ENCODE data around the gene MOB2. TPM values are rescaled to one million over a fixed set of nuclear protein-coding genes. Genes with fewer than 3 reads are reported as not detected.

MOB2 gene
- total RNA-seq, 1 experiment from 2014 or later = 22.7 TPM

DNA sequence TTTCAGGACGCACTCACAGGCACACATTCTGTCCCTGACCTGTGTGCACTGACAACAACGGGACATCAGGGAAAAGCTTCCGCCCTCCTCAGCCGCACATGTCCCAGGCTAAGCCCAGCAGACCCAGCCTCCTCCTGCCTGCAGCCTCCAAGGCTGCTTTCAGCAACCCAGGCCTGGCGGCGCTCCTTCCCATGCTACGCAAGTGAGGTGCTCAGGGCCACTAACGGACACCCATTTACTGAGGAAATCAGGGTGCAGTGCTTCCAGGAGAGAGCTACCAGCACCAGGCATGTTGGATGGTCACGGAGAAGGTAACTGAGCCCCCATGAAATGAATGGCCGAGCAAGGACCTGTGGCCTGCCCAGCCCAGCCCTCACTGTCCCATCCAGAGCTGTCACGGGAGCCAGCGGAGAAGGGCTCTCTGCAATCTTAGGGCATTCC, 6.9 kb downstream of the MOB2 start:
- H2BK15ac ChIP-seq (ENCODE audit: low read depth, low read length) = no peak overlapping the region
- no peak overlapping the region for H3K9ac ChIP-seq (ENCODE audit: extremely low read depth, insufficient read length, low read length)
- H3K36me3 Mint-ChIP-seq (ENCODE audit: insufficient read depth in 1 of 3, low read depth in 3 of 3) = peaks cover 0 to 13% (median 5%) of the 10 kb centered on the region in 3 experiments; a peak in 4 of 7 replicates
- DNase-seq = no peak
- H3K79me2 ChIP-seq (ENCODE audit: insufficient read depth, low read length) = no peaks in the 10 kb centered on the region
- no peak overlapping the region for H3K4me3 Mint-ChIP-seq
- no peak overlapping the region for H3K4me2 ChIP-seq (ENCODE audit: insufficient read depth, insufficient read length, low read length)
- no peak overlapping the region for H2BK120ac ChIP-seq (ENCODE audit: low read depth, low read length, poor library complexity, severe bottlenecking)
- H3K4me1 Mint-ChIP-seq = no peaks in the 10 kb centered on the region
- no peak overlapping the region for H3K23ac ChIP-seq (ENCODE audit: insufficient read length, low read depth, low read length)
- H3K79me1 ChIP-seq (ENCODE audit: insufficient read depth, low read depth, low read length, poor library complexity, severe bottlenecking) = peaks cover 3% of the 10 kb centered on the region
- no peak overlapping the region for H2BK12ac ChIP-seq (ENCODE audit: insufficient read length, low read depth, low read length)
- no peak overlapping the region for H3K14ac ChIP-seq (ENCODE audit: insufficient read depth, low read length)
- H2BK20ac ChIP-seq (ENCODE audit: low read depth, low read length, poor library complexity, severe bottlenecking) = no peak overlapping the region
- H2AFZ ChIP-seq (ENCODE audit: low read length) = no peak overlapping the region
- no peaks in the 10 kb centered on the region for H3K23me2 ChIP-seq (ENCODE audit: insufficient read length, low read depth, low read length, poor library complexity, severe bottlenecking)
- no peak overlapping the region for H4K5ac ChIP-seq (ENCODE audit: insufficient read length, low read depth, low read length)
- WGBS (ENCODE audit: extremely low coverage, insufficient read length, low lambda C conversion rate) = no CpG with 5 or more reads among the region's 12 CpGs
- H3K27me3 ChIP-seq (ENCODE audit: insufficient read depth, low read length) = no peaks in the 10 kb centered on the region
- H3K4me1 ChIP-seq (ENCODE audit: insufficient read depth, low read length) = no peaks in the 10 kb centered on the region
- H3K27ac ChIP-seq (ENCODE audit: insufficient read length, low read depth, low read length) = no peak overlapping the region
- no peaks in the 10 kb centered on the region for H3K9me3 ChIP-seq (ENCODE audit: control insufficient read depth, low read depth, low read length)
- TF ChIP-seq, protein P1, sequence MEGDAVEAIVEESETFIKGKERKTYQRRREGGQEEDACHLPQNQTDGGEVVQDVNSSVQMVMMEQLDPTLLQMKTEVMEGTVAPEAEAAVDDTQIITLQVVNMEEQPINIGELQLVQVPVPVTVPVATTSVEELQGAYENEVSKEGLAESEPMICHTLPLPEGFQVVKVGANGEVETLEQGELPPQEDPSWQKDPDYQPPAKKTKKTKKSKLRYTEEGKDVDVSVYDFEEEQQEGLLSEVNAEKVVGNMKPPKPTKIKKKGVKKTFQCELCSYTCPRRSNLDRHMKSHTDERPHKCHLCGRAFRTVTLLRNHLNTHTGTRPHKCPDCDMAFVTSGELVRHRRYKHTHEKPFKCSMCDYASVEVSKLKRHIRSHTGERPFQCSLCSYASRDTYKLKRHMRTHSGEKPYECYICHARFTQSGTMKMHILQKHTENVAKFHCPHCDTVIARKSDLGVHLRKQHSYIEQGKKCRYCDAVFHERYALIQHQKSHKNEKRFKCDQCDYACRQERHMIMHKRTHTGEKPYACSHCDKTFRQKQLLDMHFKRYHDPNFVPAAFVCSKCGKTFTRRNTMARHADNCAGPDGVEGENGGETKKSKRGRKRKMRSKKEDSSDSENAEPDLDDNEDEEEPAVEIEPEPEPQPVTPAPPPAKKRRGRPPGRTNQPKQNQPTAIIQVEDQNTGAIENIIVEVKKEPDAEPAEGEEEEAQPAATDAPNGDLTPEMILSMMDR (conservative IDR thresholded peaks at IDR 0.05) = no peak
- no peaks in the 10 kb centered on the region for H3K27me3 Mint-ChIP-seq (ENCODE audit: low read depth)
- no peak overlapping the region for H3K56ac ChIP-seq (ENCODE audit: insufficient read length, low read depth, low read length)
- no peaks in the 10 kb centered on the region for H4K20me1 ChIP-seq (ENCODE audit: control insufficient read depth, insufficient read depth, insufficient read length)
- H3T11ph ChIP-seq (ENCODE audit: low read length) = no peak overlapping the region
- H2AK5ac ChIP-seq (ENCODE audit: insufficient read length, low read length) = no peak overlapping the region
- H3K27ac Mint-ChIP-seq = no peak overlapping the region
- no peaks in the 10 kb centered on the region for H3K9me3 Mint-ChIP-seq
- no peak overlapping the region for H3K18ac ChIP-seq (ENCODE audit: insufficient read length, low read depth, low read length)
- no peak overlapping the region for H4K8ac ChIP-seq (replicated peaks; ENCODE audit: insufficient read length, low read depth, low read length)
- no peak overlapping the region for H2BK5ac ChIP-seq (ENCODE audit: insufficient read length, low read length)
- no peak overlapping the region for H4K91ac ChIP-seq (ENCODE audit: insufficient read length, low read depth, low read length)
- no peak overlapping the region for H3K4ac ChIP-seq (ENCODE audit: low read depth, low read length)
